Measurements from ENCODE around the gene BMP6. TPM values are rescaled to one million over a fixed set of nuclear protein-coding genes. Genes with fewer than 3 reads are reported as not detected.

Gene BMP6
- total RNA-seq, 1 experiment from 2014 or later = 0.28 TPM

DNA sequence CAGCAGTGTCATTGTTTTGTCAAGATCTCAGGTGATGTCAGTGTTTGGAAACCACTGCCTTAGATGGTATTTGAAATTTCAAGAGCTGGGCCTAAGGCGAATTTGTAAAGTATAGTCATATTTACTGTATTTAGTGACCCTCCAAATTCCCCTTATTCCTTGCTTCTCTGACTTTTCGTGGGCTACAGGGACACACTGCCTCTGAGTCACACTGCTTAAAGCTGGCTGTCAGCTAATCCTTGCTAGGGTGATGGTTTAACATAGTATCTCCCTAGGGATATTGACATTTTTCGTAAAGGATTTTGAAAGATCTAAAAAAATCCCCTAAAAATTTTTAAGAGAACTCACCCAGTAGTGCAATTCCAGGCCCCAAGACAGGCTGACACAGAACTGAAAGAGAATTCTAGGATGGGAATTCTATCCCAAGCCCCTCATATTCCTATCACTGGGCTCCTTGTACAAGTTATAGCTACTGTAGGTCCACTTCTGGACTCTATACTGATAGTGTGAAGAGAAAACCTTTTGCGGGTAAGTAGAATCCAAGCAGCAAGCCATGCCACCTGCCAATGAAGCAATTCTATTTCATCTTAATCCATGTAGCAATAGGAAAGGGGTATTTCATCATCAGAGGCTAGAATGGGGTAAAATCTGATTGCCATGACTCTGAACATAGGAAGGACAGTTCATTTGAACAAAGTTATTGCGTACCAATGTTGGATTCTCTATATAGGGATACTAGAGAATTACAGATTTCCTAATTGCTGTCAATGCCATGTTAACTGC, 4.3 kb downstream of the BMP6 start:
- WGBS (ENCODE audit: extremely low coverage, insufficient read length, low lambda C conversion rate) = no CpG with 5 or more reads among the region's 5 CpGs
- no peaks in the 10 kb centered on the region; a peak in 2 of 5 replicates for H3K9me3 Mint-ChIP-seq
- H3K4me1 Mint-ChIP-seq = peaks cover 38 to 40% of the 10 kb centered on the region in 2 experiments
- DNase-seq = no peak
- Histone ChIP-seq H2BK120ac (ENCODE audit: low read depth, low read length, poor library complexity, severe bottlenecking) (no peak overlapping the region), H3K79me1 (ENCODE audit: insufficient read depth, low read depth, low read length, poor library complexity, severe bottlenecking) (no peaks in the 10 kb centered on the region), H3K27ac (ENCODE audit: insufficient read length, low read depth, low read length) (no peak overlapping the region), H3K4me2 (ENCODE audit: insufficient read depth, insufficient read length, low read length) (no peak overlapping the region), H4K91ac (ENCODE audit: insufficient read length, low read depth, low read length) (no peak overlapping the region), H3K18ac (ENCODE audit: insufficient read length, low read depth, low read length) (no peak overlapping the region), H3K79me2 (ENCODE audit: insufficient read depth, low read length) (no peaks in the 10 kb centered on the region), H4K20me1 (ENCODE audit: control insufficient read depth, insufficient read depth, insufficient read length) (no peaks in the 10 kb centered on the region), H3K23me2 (ENCODE audit: insufficient read length, low read depth, low read length, poor library complexity, severe bottlenecking) (peaks cover 26% of the 10 kb centered on the region), H3K9me3 (ENCODE audit: control insufficient read depth, low read depth, low read length) (no peaks in the 10 kb centered on the region), H3K23ac (ENCODE audit: insufficient read length, low read depth, low read length) (no peak overlapping the region), H4K8ac (replicated peaks; ENCODE audit: insufficient read length, low read depth, low read length) (no peak overlapping the region), H3K4ac (ENCODE audit: low read depth, low read length) (no peak overlapping the region), H2BK12ac (ENCODE audit: insufficient read length, low read depth, low read length) (no peak overlapping the region), H2BK15ac (ENCODE audit: low read depth, low read length) (no peak overlapping the region), H3K4me1 (ENCODE audit: insufficient read depth, low read length) (peaks cover 2% of the 10 kb centered on the region; the same call in 1 of the 2 replicates), H2AK5ac (ENCODE audit: insufficient read length, low read length) (no peak overlapping the region), H2AFZ (ENCODE audit: low read length) (no peak overlapping the region), H4K5ac (ENCODE audit: insufficient read length, low read depth, low read length) (no peak overlapping the region), H3K14ac (ENCODE audit: insufficient read depth, low read length) (no peak overlapping the region), H3K27me3 (ENCODE audit: insufficient read depth, low read length) (peaks cover 34% of the 10 kb centered on the region), H3T11ph (ENCODE audit: low read length) (no peak overlapping the region), H2BK5ac (ENCODE audit: insufficient read length, low read length) (no peak overlapping the region), H3K9ac (ENCODE audit: extremely low read depth, insufficient read length, low read length) (no peak overlapping the region), H3K56ac (ENCODE audit: insufficient read length, low read depth, low read length) (no peak overlapping the region), H2BK20ac (ENCODE audit: low read depth, low read length, poor library complexity, severe bottlenecking) (no peak overlapping the region)
- H3K27ac Mint-ChIP-seq = no peak overlapping the region
- peaks cover 62% of the 10 kb centered on the region for H3K27me3 Mint-ChIP-seq (ENCODE audit: low read depth)
- H3K4me3 Mint-ChIP-seq = 0 out of 5 replicates have a peak overlapping the region, but pooled peaks of 1 of the 2 experiments have one; percentile 14
- no peaks in the 10 kb centered on the region for H3K36me3 Mint-ChIP-seq (ENCODE audit: insufficient read depth in 1 of 3, low read depth in 3 of 3)
- no peak for TF ChIP-seq CTCF (conservative IDR thresholded peaks at IDR 0.05)
